Measurements from ENCODE around the gene ESRRA.
A peak's percentile ranks its signal among the peaks of the same experiment; 100 is the strongest.

ESRRA gene

DNA sequence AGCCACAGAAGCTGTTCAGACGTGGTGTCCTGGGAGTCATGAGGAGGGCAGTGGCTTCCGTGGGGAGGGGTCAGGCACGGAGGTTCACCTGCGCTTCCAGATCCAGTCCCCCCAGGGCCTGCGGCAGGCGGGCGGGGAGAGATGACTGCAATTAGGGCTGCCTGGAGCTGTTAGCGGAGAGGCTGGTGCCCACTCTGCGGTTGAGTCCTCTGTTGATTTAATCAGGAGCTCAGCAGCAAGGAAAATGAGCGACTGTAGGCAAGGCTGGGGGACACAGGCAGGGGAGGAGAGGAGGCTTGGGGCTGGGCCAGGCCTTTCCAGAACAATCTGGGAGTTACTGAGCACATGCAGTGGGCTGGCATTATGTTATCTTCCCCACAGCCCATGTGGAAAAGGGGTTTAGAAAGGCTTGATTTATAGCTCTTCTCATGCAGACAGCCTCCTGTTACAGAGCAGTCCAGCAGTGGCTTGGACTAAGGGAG, 40.9 kb upstream of the ESRRA start:
- peak overlapping the region; percentile 88 for H3K27ac Mint-ChIP-seq
- H3K4me1 Mint-ChIP-seq: peaks cover 42% of the 10 kb centered on the region
- no peak for DNase-seq
- H3K9me3 Mint-ChIP-seq: no peaks in the 10 kb centered on the region
- H3K27me3 Mint-ChIP-seq (ENCODE audit: low read depth, poor library complexity): peaks cover 2% of the 10 kb centered on the region
- TF ChIP-seq, protein P1, sequence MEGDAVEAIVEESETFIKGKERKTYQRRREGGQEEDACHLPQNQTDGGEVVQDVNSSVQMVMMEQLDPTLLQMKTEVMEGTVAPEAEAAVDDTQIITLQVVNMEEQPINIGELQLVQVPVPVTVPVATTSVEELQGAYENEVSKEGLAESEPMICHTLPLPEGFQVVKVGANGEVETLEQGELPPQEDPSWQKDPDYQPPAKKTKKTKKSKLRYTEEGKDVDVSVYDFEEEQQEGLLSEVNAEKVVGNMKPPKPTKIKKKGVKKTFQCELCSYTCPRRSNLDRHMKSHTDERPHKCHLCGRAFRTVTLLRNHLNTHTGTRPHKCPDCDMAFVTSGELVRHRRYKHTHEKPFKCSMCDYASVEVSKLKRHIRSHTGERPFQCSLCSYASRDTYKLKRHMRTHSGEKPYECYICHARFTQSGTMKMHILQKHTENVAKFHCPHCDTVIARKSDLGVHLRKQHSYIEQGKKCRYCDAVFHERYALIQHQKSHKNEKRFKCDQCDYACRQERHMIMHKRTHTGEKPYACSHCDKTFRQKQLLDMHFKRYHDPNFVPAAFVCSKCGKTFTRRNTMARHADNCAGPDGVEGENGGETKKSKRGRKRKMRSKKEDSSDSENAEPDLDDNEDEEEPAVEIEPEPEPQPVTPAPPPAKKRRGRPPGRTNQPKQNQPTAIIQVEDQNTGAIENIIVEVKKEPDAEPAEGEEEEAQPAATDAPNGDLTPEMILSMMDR (IDR thresholded peaks at IDR 0.05): no peak
- peaks cover 14% of the 10 kb centered on the region for H3K36me3 Mint-ChIP-seq (ENCODE audit: low read depth)
- H3K4me3 Mint-ChIP-seq: no peak overlapping the region

DNA sequence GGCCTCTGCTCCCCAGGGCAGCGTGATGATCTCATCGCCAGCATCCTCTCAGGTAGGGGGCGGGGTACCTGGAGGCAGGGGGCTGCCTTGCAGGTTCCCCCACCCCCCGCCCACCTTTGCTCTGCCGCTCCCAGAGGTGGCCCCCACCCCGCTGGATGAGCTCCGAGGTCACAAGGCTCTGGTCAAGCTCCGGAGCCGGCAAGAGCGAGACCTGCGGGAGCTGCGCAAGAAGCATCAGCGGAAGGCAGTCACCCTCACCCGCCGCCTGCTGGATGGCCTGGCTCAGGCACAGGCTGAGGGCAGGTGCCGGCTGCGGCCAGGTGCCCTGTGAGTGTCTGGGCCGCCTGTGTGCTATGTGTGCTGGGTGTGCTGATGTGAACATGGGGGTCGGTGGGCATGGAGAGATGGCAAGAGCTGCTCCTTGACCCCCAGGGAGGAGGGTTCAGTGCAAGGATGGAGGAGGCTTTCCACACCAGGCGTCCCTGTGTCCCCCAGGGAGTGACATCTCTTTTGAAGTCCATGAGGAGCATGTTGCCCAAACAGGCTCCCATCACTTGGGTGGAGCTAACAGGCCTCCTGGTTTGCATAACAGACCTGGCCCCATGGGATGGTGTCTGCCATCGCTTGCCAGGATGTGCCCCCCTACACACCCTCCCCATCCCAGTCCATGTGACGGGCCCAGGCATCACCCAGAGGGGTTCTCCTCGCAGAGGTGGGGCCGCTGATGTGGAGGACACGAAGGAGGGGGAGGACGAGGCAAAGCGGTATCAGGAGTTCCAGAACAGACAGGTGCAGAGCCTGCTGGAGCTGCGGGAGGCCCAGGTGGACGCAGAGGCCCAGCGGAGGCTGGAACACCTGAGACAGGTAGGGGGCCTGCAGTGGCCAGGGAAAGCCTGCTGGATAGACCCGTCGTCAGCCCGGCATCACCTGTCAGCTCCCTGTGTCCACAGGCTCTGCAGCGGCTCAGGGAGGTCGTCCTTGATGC, 39.9 kb upstream of the ESRRA start:
- TF ChIP-seq, protein P1 (IDR thresholded peaks at IDR 0.05): no peak
- H3K4me3 Mint-ChIP-seq: no peak overlapping the region
- no peak for DNase-seq
- H3K36me3 Mint-ChIP-seq (ENCODE audit: low read depth): peaks cover 5% of the 10 kb centered on the region
- H3K27me3 Mint-ChIP-seq (ENCODE audit: low read depth, poor library complexity): no peaks in the 10 kb centered on the region
- no peaks in the 10 kb centered on the region for H3K9me3 Mint-ChIP-seq
- H3K27ac Mint-ChIP-seq: no peak overlapping the region
- peaks cover 42% of the 10 kb centered on the region for H3K4me1 Mint-ChIP-seq

DNA sequence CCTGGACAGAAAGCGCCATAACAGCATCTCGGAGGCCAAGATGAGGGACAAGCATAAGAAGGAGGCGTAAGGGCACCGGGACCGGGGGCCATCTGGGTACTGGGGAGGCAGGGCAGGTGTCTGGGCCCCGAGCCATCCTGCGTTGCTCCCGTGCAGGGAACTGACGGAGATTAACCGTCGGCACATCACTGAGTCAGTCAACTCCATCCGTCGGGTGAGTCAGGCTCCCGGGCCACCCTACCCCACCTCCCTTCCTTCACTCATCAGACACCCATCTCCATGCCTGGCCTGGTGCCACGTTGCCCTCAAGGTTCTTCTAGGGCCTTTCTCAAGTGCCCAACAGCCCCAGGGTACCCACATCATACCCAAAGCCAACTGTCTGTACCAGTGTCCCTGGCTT, 39.0 kb upstream of the ESRRA start:
- peaks cover 5% of the 10 kb centered on the region for H3K36me3 Mint-ChIP-seq (ENCODE audit: low read depth)
- no peak overlapping the region for H3K4me3 Mint-ChIP-seq
- H3K27ac Mint-ChIP-seq: no peak overlapping the region
- no peaks in the 10 kb centered on the region for H3K27me3 Mint-ChIP-seq (ENCODE audit: low read depth, poor library complexity)
- H3K9me3 Mint-ChIP-seq: no peaks in the 10 kb centered on the region
- H3K4me1 Mint-ChIP-seq: peaks cover 42% of the 10 kb centered on the region
- TF ChIP-seq, protein P1 (IDR thresholded peaks at IDR 0.05): no peak
- no peak for DNase-seq

DNA sequence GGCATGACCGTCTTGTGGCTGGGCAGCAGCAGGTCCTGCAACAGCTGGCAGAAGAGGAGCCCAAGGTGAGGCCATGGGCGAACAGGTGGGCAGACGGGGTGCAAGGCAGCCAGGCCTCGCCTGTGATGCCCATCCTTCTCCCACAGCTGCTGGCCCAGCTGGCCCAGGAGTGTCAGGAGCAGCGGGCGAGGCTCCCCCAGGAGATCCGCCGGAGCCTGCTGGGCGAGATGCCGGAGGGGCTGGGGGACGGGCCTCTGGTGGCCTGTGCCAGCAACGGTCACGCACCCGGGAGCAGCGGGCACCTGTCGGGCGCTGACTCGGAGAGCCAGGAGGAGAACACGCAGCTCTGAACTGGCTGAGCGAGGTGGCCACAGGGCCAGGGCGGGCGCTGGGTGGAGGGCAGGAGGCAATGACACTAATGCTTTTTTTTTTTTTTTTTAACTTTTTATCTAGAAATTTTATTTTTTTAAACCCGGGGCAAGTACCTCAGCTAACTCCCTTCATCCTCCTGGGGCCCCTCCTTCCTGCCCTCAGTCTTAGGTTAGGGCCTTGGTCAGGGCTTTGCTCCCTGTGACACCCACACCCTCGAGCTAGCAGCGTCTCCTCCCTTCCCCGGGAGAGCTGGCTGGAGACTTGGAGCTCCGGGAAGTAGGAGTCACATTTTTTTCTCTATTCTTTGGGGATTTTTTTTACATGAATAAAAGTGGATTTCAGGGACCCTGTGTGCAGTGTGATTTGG, 37.9 kb upstream of the ESRRA start:
- Mint-ChIP-seq H3K9me3 (no peaks in the 10 kb centered on the region), H3K36me3 (ENCODE audit: low read depth) (peaks cover 5% of the 10 kb centered on the region), H3K4me1 (peaks cover 50% of the 10 kb centered on the region), H3K27ac (peak overlapping the region; percentile 68), H3K27me3 (ENCODE audit: low read depth, poor library complexity) (no peaks in the 10 kb centered on the region), H3K4me3 (no peak overlapping the region)
- no peak for DNase-seq
- TF ChIP-seq, protein P1 (IDR thresholded peaks at IDR 0.05): no peak

DNA sequence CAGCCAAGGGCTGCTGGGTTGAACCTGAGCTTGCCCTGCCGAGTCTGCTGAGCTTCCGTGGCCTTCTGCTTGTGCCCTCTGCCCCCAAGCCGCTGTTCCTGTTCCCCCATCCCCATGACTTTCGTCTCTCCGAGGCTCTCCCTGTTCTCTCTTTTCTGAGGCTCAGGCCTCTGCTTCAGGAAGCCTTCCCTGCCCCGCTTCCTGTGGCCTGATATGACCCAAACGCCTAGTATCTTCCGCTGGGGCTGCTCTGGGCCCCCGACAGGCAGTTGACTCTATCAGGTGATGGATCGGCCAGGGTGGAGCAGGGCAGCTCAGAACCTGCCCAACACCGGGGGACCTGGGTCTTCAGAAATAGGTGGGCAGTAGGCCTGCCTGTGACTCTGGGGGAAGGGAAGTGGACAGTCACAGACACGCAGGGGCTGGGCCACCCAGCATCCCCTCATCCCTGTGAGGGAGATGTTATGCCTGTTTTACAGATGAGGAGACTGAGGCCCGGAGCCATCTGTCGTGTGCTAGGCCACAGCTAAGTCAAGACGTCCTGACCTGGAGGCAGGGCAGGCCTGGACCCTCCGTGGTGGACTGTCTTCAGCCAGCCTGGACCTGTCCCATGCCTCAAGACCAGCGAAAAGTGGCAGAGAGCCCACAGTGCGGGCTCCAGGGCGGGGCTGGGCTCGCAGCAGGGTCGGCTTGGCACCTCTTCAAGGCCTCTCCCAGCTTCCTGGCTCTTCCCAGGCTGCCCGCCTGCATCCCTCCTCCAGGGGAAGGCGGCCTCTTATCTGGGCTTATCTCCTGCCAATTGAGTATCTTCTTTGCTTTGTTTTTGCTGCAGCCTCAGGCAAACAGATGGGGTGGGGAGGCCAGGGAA, 37.1 kb upstream of the ESRRA start:
- no peaks in the 10 kb centered on the region for H3K27me3 Mint-ChIP-seq (ENCODE audit: low read depth, poor library complexity)
- H3K4me3 Mint-ChIP-seq: peak overlapping the region; percentile 97
- H3K27ac Mint-ChIP-seq: peak overlapping the region; percentile 98
- no peak for DNase-seq
- peaks cover under 1% of the 10 kb centered on the region for H3K36me3 Mint-ChIP-seq (ENCODE audit: low read depth)
- H3K4me1 Mint-ChIP-seq: peaks cover 47% of the 10 kb centered on the region
- TF ChIP-seq, protein P1 (IDR thresholded peaks at IDR 0.05): no peak
- no peaks in the 10 kb centered on the region for H3K9me3 Mint-ChIP-seq

All from nephron progenitor cell (in vitro differentiated cells).